H1 (cell line): Measurements from ENCODE around the gene RBM43. TPM values are rescaled to one million over a fixed set of nuclear protein-coding genes. Genes with fewer than 3 reads are reported as not detected.
A peak's percentile ranks its signal among the peaks of the same experiment; 100 is the strongest.

Experiments used
- ATF2 ChIP-seq: IDR thresholded peaks from 2 replicates; pipeline ENCODE4 v1.6.1; 2012; ENCODE audit warnings: low read length, inconsistent platforms
- ATF3 ChIP-seq: IDR thresholded peaks from 2 replicates; pipeline ENCODE4 v1.6.1; 2011; ENCODE audit warnings: low read depth, mild to moderate bottlenecking, low read length; ENCODE audit not compliant: insufficient read depth
- CBX8 ChIP-seq: fragments of 300-800, 300-1000 bp; sonication (generic); IDR thresholded peaks from 2 replicates; pipeline ENCODE4 v1.7.1; 2016; ENCODE audit warnings: low read depth, low read length, borderline replicate concordance
- CEBPB ChIP-seq: IDR thresholded peaks from 2 replicates; pipeline ENCODE4 v1.6.1; 2012; ENCODE audit warnings: low read depth, low read length
- CHD2 ChIP-seq: IDR thresholded peaks from 2 replicates; pipeline ENCODE4 v1.6.1; 2012; ENCODE audit warnings: low read length, improper control_type of control experiment
- CTBP2 ChIP-seq: IDR thresholded peaks from 2 replicates; pipeline ENCODE4 v1.7.0; 2011; ENCODE audit warnings: borderline replicate concordance, mild to moderate bottlenecking, moderate library complexity, mixed read lengths, low read length; ENCODE audit not compliant: insufficient read depth, insufficient read length
- EP300 ChIP-seq, 2 experiments: IDR thresholded peaks; 1 replicate in 1 of 2; 2 replicates in 1 of 2; pipeline ENCODE4 v1.6.1; 2011 to 2012; ENCODE audit warnings: low read depth in 2 of 2, low read length in 2 of 2, mild to moderate bottlenecking in 2 of 2, borderline replicate concordance in 1 of 2, inconsistent platforms in 1 of 2, moderate library complexity in 1 of 2
- GTF2F1 ChIP-seq: IDR thresholded peaks from 2 replicates; pipeline ENCODE4 v1.6.1; 2012; ENCODE audit warnings: low read depth, low read length, improper control_type of control experiment, borderline replicate concordance
- HDAC2 ChIP-seq, 2 experiments: fragments of 300-600 bp in 1 of 2; sonication (generic) in 1 of 2; IDR thresholded peaks; 2 replicates each; pipeline ENCODE4 v1.6.1; 2011 to 2012; ENCODE audit warnings: low read depth in 2 of 2, low read length in 2 of 2, mild to moderate bottlenecking in 2 of 2, moderate library complexity in 2 of 2, borderline replicate concordance in 1 of 2, inconsistent platforms in 1 of 2
- JUN ChIP-seq: IDR thresholded peaks from 2 replicates; pipeline ENCODE4 v1.6.1; 2011; ENCODE audit warnings: low read depth, mild to moderate bottlenecking, improper control_type of control experiment, low read length
- MAX ChIP-seq: IDR thresholded peaks from 2 replicates; pipeline ENCODE4 v1.6.1; 2012; ENCODE audit warnings: inconsistent platforms
- RAD21 ChIP-seq, 2 experiments: IDR thresholded peaks in 1 of 2; conservative IDR thresholded peaks in 1 of 2; 2 replicates each; pipeline ENCODE4 v1.6.1; 2011; ENCODE audit warnings: low read depth in 2 of 2, low read length in 2 of 2, improper control_type of control experiment in 1 of 2, inconsistent platforms in 1 of 2, mild to moderate bottlenecking in 1 of 2, moderate library complexity in 1 of 2
- RBBP5 ChIP-seq: IDR thresholded peaks from 2 replicates; pipeline ENCODE4 v1.7.1; 2012; ENCODE audit warnings: low read depth, mild to moderate bottlenecking, inconsistent platforms, low read length, moderate library complexity, borderline replicate concordance
- RFX5 ChIP-seq: IDR thresholded peaks from 2 replicates; pipeline ENCODE4 v1.6.1; 2011; ENCODE audit warnings: low read depth, low read length, improper control_type of control experiment, borderline replicate concordance
- SP1 ChIP-seq: IDR thresholded peaks from 2 replicates; pipeline ENCODE4 v1.6.1; 2011; ENCODE audit warnings: low read depth, low read length
- TAF1 ChIP-seq: IDR thresholded peaks from 2 replicates; pipeline ENCODE4 v1.6.1; 2011; ENCODE audit warnings: mild to moderate bottlenecking, low read depth, low read length
- TAF7 ChIP-seq: optimal IDR thresholded peaks from 2 replicates; pipeline ENCODE3; 2011; ENCODE audit warnings: low read depth, mild to moderate bottlenecking, inconsistent platforms, low read length, moderate library complexity, borderline replicate concordance
- TEAD4 ChIP-seq: IDR thresholded peaks from 2 replicates; pipeline ENCODE4 v1.6.1; 2012; ENCODE audit warnings: low read depth, low read length, inconsistent platforms, mixed read lengths
- ZNF274 ChIP-seq: IDR thresholded peaks from 2 replicates; pipeline ENCODE4 v1.7.0; 2012; ENCODE audit warnings: low read length, borderline replicate concordance; ENCODE audit errors: extremely low read depth
- polyA plus RNA-seq, 7 experiments: library from polyadenylated mRNA; depleted of rRNA in 3 of 7; stranded (reverse) in 5 of 7; unstranded in 2 of 7; fragments of >200 nt in 5 of 7; fragments of 200-250 nt in 2 of 7; gene quantifications; 1 replicate in 5 of 7; 2 replicates in 1 of 7; 4 replicates in 1 of 7; pipeline versions ENCODE4 v1.2.1 to v1.2.3, GENCODE V29; 2011 to 2013; ENCODE audit warnings: missing spikeins in 2 of 7, mixed read lengths in 2 of 7
- total RNA-seq: library from RNA; stranded (reverse); fragmentation: NEBNext Ultra II Directional; extraction: Animal tissue kit (Norgen Biotek cat#: 25700); gene quantifications from 2 replicates; pipeline ENCODE4 v1.2.1, GENCODE V29; 2021

RBM43 gene
- total and polyA plus RNA-seq, 2 of the 8 experiments (the other 6 are each of a cell fraction or from before 2014, with no cell fraction given), result 1.7 to 2.0 TPM

- TF ChIP-seq CHD2 (no peak), ATF3 (no peak), EP300 (IDR thresholded peaks at IDR 0.05; ENCODE audit: borderline replicate concordance in 1 of 2, low read depth in 2 of 2, low read length in 2 of 2) (no peak), JUN (no peak), SP1 (no peak), RBBP5 (no peak), CBX8 (no peak), ATF2 (no peak), HDAC2 (IDR thresholded peaks at IDR 0.05; ENCODE audit: borderline replicate concordance in 1 of 2, low read depth in 2 of 2, low read length in 2 of 2) (no peak), CEBPB (peak; percentile 80; the same call in 1 of the 2 replicates), ZNF274 (no peak), CTBP2 (no peak), RFX5 (no peak), TAF7 (no peak), GTF2F1 (no peak), TEAD4 (no peak), MAX (no peak), RAD21 (IDR thresholded peaks at IDR 0.05 in 1 of 2, conservative IDR thresholded peaks at IDR 0.05 in 1 of 2; ENCODE audit: low read depth in 2 of 2, low read length in 2 of 2) (peak; percentile 99 to 100), TAF1 (no peak)
Observed at GRCh38 chr2:151238527-151239487, 22.9 kb downstream of the RBM43 start (continued).
